Fibroblast of skin of abdomen (primary cell): ENCODE data around the gene UBR2.
"Not testable (repeated sequence)": the region's sequence is repeated elsewhere in the genome, so short reads cannot be mapped to it uniquely, and the experiment has no call there.

Source experiments
- DNase-seq: peaks from one replicate; pipeline ENCODE4 v3.0.0-alpha.2; 2013

UBR2 gene

DNA sequence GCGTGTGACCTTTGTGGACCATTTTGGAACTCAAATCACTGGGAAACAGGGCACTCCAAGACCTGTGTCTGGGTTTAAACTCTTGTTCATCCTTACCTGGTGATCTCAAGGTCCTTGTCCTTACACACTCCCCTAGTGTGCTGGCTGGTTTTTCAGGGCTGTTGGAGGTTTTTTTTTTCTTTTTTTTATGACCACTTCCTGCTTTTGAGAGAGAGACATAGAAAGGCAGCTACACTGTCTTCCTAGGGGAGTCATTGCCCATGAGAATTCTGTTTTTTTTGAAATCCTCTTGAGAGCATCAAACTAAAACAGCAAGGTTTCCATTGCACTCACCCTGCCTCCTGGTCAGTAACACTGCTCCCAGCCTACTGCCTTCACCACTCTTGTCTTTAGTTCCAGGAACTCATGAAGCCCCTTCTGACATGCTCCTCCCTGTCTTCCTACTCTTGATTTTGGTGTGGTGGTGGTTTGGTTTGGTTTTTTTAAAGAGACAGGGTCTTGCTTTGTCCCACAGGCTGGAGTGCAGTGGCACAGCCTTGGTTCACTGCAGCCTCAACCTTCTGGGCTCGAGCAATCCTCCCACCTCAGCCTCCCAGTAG, 130.0 kb downstream of the UBR2 start:
- no peak for DNase-seq

DNA sequence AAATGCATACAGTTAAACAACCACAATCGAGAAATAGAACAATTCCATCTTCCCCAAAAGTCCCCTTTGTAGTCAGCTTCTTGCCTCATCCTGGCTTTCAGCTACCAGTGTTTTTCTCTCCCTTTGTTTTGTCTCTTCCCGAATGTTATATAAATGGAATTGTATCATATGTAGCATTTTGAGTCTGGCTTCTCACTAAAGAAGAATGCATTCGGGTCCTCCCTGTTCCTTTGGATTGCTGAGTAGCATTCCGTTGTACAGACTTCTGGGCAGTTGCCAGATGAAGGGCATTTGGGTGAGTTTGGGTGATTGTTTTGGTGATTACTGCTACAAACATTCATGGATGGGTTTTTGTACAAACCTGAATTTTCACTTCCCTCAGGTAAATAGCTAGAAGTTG, 130.8 kb downstream of the UBR2 start:
- peak; percentile 87 for DNase-seq

DNA sequence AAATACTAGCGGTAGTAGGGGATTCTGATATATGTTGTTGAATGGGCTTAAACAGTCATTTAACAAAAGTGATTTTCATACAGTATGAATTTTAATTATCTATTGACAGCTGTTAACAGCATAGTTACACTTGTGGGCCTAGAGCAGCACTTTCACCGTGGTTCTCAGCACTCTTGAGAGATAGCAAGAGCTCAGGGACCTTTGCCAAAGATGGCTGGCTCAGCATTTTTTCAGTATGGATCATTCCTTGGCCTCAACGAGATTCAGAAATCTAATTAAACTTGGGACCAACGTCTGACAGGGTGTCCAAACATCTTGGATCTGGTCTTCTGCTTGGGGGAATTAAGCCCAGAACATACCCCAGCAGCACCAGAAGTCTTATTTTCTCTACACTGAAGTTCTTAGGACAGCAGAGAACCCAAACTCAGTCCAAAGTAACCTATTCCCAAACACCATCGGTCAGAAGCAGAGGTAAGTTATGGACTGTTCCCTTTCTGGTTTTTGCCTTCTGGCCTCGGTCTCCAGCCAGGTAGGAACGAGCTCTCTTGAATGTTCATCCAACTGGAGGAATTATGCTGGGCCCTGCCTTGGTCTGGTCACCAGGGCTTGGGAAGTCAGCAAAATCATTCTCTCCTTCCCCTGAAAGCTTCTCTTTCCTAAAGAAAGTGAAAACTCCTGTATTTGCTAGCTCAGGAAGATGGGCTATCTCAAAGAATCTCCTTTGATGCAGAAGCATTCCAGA, 132.9 kb downstream of the UBR2 start:
- DNase-seq: peak; percentile 77

DNA sequence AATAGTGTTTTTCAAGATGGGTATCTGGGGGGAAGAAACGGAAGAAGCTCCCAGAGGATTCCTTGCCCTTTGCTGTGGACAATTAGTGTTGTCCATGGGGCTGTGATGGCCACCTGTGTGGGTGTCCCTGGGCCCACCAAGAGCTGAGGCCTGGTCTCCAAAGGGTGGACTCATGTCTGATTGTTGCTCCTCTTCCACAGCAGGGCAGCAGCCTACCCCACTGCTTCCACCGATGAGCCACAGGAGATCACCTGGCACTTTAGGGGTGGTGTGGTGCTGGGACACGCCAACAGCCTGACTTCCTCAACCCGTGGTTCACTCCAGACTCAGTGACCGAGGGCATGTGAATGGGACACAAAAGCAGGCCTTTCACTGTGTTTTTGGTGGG, 133.4 kb downstream of the UBR2 start:
- DNase-seq: no peak

DNA sequence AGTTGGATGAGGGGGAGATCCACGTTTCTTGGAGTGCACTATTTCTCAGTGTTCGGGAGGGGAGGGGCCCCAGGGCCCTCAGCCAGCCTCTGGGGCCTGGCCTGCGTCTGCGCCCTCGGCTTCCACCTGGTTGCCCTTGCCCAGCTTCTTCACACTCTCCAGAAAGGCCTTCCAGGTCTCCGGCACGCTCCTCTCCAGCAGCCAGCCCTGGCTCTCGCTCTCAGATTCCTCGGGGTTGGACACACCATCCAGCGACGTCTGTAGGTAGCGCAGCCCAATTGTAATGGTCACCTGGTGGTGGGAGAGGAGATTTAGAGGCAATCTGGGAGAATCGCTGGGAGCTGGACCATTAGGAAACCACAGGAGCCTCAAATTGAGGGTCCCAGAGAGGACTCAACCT, 134.4 kb downstream of the UBR2 start:
- DNase-seq: no peak

DNA sequence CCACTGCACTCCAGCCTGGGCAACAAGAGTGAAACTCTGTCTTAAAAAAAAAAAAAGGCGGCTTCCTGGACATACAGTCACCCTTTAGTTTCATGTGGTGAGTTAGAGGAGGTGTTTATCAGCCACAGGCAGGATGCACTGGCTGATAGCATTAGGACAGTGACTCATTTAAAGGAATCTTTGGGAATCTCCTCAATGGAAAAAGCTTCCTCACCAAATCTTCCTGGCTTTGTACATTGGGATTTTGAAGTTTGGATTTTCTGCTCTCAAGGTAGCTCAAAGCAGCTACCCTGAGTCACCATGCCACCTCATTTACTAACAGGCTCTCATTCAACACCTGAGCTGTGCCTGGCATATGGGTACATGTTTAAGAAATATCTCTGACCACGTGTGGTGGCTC, 138.4 kb downstream of the UBR2 start:
- DNase-seq: peak; percentile 72

DNA sequence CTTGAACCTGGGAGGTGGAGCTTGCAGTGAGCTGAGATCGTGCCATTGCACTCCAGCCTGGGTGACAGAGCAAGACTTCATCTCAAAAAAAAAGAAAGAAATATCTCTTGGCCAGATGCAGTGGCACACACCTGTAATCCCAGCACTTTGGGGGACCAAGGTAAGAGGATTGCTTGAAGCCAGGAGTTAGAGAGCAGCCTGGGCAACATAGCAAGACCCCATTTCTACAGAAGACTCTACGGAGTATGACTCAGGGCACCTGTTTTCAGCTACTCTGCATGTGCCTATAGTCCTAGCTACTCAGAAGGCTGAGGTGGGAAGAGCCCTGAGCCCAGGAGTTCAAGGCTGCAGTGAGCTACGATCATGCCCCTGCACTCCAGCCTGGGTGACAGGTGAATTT, 139.0 kb downstream of the UBR2 start:
- DNase-seq: not testable (repeated sequence)

DNA sequence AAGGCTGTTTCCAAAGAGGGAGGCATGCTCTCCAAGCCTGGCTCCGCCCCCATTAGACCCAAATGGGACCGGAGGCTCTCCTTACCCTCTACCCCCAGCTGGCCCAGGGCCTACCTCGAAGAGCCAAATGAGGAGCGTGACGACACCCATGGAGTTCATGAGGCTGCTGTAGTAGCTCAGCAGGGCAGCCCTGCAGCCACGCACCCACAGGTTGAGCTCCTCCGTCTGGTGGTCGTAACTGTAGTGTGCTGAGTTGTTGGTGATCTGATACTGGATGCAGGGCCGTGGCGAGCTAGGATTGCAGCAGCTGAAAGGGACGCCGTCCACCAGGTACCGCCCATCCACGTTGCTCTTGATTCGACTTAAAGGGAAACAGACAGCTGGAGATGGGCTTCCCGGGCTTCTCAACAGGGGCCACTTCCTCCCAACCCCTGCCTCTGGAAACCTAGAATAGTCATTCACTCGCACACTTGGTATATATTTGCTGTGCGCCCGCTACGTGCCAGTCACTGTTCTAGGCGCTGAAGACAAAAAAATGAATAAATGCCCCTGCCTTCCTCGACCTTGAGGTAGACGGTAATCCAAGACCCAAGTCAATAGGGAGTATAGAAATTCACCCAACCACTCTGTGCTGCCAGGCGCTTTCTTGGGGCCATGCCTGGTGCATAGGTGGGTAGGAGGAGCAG, 140.6 kb downstream of the UBR2 start:
- DNase-seq: peak; percentile 70

DNA sequence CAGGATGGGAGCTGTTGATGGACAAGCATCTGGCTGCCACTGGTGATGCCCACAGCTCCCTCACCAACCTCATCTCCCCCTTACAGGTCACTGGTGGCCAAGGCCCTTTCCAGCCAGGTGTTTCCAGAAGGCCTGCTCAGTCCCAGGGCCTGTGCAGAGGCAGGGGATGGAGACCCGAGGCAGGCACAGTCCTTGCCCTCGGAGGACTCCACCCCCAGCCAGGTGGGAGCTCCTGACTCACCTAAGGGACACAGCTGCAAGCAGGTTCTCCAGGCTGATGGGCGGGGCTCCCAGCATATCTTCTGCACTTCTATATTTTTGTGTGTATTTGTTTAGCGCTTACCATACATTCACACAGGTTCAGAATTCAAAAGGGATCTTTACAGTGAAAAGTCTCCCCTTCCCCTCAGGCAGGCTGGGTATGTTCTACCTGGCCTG, 141.1 kb downstream of the UBR2 start:
- DNase-seq: no peak

DNA sequence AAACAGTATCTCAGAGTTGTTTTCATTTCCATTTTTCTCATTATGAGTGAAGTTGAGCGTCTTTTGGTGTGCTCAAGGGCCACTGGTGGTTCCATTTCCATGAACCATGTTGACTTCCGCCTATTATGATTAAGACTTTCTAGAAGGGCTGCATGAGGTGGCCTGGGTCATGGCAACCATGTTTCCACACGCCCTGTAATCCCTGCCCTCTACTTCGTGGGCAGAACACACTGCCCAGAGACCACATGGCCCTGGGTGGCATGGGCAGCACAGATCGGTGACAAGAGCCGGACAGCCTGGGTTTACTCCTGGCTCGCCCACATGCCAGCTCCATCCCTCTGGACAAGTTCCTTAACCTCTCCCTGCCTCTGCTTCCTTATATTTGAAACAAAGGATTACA, 143.8 kb downstream of the UBR2 start:
- no peak for DNase-seq

DNA sequence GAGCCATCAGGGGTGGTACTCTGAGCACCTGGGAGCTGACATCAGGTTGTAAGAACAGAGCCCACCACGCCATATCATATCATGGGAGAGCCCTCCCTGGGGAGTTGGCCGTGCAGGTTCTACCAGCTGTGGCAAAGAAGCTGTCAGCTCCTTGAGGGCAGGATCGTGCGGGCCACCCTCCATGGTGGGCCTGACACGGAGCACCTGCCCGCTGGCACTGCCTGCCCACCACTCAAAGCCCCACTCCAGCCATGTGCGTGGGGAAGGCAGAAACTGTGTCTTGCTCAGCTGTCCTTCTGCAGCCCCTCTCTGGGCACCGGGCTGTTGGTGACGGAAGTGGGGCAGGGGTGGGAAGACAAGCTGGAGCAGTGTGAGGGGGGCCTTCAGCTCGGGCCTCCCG, 144.3 kb downstream of the UBR2 start:
- no peak for DNase-seq

DNA sequence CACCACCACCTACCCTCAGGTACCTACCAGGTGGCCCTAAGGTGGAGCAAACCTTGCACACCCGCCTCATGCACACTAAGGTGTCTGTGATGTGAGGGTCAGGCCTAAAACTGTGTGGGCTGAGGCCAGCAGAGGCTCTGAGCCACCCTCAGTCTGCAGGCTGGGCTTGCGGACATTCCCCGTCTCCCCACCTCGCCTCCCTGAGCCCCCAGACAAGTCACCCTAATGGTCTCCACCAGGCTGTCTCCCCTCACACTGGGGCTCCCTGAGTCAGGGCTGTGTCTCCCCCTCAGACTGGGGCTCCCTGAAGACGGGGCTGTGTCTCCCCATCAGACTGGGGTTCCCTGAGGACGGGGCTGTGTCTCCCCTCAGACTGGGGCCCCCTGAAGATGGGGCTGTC, 146.0 kb downstream of the UBR2 start:
- no peak for DNase-seq

DNA sequence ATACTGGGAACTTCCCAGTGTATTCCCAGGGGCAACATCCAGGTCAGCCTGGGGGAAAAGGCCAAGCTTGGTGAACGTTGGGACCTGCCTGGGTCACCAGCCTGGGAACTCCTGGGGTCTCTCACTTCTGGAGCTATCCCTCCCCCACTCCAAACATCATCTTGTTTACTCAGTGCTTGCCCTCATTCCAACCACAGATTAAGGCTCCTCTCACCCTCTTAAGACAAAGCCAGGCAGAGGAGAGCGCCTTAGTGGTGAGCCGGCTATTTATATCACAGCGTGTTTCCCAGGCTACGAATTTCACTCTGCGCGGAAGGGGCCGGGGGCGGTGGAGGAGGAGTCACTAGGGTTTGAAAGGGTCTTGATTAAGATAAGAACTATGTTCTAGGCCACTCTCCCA, 146.5 kb downstream of the UBR2 start:
- DNase-seq: no peak

DNA sequence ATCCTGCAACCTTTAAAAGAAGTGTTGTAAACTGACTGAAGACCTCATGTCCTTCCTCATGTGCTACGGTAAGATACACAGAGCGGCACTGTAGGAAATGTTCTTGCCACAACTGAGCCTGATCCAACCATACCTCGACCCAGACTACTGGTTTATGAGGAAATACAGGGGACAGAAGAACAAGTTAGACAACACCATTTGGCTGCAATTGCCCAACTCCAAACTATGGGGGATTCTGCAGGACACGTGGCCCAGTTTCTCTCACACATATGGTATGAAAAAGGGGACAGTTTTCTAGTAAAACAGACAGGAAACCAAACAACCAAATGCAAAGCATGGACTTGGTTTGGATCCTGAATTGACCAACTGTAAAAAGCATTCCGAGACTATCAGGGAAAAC, 148.1 kb downstream of the UBR2 start:
- no peak for DNase-seq

DNA sequence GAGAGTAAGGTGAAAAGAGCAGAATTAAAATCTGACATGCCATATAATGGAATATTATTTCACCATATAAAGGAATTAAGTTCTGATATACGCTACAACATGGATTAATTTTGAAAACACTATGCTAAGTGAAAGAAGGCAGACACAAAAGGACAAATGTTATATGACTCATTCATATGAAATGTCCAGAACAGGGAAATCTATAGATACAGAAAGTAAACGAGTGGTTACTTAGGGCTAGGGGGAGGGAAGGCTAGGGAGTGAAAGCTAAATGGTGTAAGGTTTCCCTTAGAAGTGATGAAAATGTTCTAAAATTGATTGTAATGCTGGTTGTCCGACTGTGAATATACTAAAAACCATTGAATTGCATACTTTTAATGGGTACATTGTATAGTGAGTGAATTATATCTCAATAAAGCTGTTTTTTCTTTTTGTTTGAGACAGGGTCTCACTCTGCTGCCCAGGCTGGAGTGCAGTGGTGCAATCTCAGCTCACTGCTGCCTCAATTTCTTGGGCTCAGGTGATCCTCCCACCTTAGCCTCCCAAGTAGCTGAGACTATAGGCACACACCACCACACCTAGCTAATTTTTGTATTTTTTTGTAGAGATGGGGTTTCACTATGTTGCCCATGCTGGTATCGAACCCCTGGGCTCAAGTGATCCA, 150.4 kb downstream of the UBR2 start:
- peak; percentile 58 for DNase-seq

DNA sequence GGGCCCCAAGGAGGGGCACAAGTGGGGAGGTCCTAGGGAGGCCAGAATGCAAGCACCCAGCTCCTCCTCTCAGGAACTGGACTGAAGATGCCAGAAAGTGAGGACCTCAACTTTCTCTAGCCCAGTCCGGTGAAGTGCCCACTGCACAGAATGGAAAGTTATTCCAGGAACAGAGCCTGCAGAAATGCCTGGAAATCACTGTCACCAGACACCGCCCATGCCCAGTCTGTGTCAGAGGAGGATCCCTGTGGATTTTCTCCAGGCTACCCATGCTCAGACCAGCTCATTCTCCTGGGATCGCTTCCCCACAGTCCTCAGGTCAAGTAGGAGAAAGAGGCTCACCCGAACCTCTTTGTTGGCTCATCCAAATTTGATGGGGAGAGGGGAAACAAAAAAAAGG, 152.0 kb downstream of the UBR2 start:
- DNase-seq: no peak

DNA sequence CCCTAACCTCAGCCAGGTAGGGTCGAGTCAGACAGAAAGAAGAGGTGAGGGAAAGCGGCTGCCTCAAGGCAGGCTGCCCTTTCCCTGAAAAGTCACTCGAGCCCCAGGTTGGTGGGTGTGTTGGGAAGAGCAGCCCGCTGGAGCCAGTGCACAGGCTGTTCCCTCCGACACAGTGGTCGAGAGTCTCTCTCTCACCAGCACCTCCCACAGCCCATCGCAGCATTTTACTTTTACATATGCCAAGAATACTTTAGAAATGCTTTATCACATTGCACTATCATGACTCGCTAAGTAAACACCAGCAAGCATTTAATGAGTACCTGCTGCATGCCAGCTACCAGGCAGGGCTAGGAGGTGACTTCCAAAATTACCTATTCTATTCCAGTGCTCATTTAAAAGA, 156.9 kb downstream of the UBR2 start:
- DNase-seq: peak; percentile 20

DNA sequence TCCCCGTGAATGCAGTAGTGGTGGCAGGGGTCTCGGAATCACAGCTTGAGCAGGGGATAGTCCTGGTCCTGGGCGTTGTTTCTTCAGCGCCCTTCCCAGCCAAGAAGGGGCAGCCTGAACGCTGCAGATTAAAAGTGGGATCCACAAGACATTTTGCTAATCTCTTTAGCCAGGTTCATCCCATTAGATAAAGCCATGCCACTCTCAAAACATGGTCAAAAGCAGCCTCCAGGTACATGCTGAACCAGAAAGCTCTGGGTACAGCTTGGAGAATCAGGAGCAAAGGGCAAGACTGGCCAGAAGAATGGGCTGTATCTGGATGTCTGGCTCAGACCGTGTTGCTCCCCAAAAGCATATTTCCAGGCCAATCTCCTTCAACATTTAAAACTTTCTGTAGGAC, 158.7 kb downstream of the UBR2 start, which contains the start of gene PRPH2:
Gene PRPH2 (minus strand): TSS at position 101 of the 400 bp plus-strand sequence. CDS start 263 bp downstream, outside the sequence.
- DNase-seq: no peak

DNA sequence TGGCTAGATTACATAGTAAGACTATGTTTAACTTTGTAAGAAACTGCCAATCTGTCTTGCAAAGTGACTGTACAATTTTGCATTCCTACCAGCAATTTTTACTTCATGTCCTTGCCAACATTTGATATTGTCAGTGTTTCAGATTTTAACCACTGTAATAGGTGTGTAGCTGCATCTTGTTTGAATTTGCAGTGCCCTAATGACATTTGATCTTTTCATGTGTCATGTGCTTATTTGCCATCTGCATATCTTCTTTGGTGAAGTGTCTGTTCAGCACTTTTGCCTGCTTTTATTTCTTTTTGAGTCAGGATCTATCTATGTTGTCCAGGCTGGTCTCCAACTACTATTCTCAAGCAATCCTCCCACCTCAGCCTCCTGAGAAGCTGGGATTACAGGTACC, 161.0 kb downstream of the UBR2 start:
- DNase-seq: no peak

DNA sequence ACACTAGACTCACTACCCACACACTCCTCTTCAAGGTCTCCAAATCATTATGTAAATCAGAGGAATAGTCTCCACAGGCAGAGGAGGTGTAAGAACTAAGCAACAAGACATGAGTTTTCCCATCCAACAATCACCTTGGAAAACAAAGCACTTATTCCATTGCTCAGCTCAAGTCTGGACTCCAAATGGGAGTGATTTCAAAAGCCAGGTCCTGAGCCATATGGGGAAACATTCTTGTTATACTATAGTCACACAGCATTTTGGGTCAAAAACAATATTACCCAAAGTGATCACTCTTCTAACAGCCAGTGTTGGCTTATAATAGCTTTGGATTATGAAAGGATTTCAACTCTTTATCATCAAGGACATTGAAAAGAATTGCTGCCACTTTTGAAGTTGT, 162.2 kb downstream of the UBR2 start:
- DNase-seq: no peak

DNA sequence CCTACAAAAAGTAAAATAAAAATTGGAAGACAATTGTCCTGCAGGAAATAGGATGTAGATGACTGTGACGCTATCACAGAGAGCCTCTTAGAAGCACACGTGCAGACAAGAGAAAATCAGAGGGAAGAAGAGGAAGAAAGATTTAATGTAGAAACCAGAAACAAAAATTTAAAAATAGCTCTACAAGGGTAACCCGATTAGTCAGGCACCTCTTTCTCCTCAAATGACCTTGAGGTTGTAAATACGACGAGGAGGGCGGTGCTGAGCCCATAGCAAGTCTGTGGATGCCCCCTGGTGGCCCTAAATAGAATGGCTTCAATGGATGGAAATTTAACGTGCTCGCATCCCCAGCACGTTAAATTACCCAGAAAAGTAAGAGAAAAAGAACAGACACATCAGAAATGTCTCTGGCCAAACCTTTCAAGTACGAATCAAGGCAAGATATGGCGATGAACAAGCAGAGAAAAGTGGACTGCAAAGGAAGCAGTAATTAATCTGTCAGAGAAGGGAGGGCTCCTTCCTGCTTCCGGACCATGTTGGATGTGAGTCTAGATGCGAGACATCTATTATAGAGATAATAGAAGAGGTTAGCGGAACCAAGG, 162.8 kb downstream of the UBR2 start:
- DNase-seq: peak; percentile 90

DNA sequence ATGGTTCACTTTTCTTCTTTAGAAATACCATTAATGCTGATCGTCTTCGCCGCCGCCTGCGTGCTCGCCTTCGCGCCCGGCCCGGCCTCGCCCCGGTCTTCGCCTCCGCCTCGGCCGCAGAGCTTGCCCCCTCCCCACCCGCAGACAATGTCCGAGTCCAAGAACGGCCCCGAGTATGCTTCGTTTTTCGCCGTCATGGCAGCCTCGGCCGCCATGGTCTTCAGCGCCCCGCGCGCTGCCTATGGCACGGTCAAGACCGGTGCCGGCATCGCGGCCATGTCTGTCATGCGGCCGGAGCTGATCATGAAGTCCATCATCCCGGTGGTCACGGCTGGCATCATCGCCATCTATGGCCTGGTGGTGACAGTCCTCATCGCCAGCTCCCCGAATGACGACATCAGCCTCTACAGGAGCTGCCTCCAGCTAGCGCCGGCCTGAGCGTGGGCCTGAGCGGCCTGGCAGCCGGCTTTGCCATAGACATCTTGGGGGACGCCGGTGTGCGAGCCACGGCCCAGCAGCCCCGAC, 163.3 kb downstream of the UBR2 start:
- no peak for DNase-seq

DNA sequence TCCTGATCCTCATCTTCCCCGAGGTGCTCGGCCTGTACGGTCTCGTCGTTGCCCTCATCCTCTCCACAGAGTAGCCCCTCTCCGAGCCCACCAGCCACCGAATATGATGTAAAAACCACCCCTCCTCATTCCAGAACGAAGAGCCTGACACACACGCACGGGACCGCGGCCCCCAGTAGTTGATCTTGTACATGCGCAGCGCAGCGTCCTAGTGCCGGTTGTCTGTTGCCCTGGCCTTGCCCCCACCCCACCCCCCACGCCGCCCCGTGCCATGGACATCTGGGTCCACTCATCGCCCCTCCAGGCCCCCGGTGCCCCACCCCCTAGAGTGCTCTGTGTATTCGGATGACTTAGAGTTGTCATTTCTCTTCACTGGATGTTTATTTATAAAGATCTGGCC, 163.8 kb downstream of the UBR2 start:
- DNase-seq: no peak
